Measurements from ENCODE around the gene ELL2. TPM values are rescaled to one million over a fixed set of nuclear protein-coding genes. Genes with fewer than 3 reads are reported as not detected.
"Not testable (repeated sequence)": the region's sequence is repeated elsewhere in the genome, so short reads cannot be mapped to it uniquely, and the experiment has no call there.

The ELL2 gene
- total RNA-seq, 2 donors from 2014 or later, result 80.0 to 104 TPM

GRCh38 chr5:95838556-95838955 lies 123.1 kb downstream of the ELL2 start:
- intact Hi-C loops (cut with DNase I), result no loop called here
- TF ChIP-seq CTCF (IDR thresholded peaks at IDR 0.05) (no peak), POLR2AphosphoS5 (IDR thresholded peaks at IDR 0.05) (no peak), POLR2A (IDR thresholded peaks at IDR 0.05) (no peak)
- Histone ChIP-seq H3K9me3 (no peaks in the 10 kb centered on the region), H3K36me3 (no peaks in the 10 kb centered on the region), H3K4me1 (replicated peaks) (peaks cover 3% of the 10 kb centered on the region), H3K4me3 (no peak overlapping the region), H3K27me3 (replicated peaks; ENCODE audit: insufficient read depth) (no peaks in the 10 kb centered on the region), H3K27ac (no peak overlapping the region)
- WGBS, result 81% methylated on average over 1 of the region's 1 CpG
- DNase-seq (ENCODE audit: low spot score), result no peak

GRCh38 chr5:95838001-95838520 lies 123.6 kb downstream of the ELL2 start:
- DNase-seq (ENCODE audit: low spot score), result no peak
- TF ChIP-seq POLR2AphosphoS5 (IDR thresholded peaks at IDR 0.05) (no peak), POLR2A (IDR thresholded peaks at IDR 0.05) (no peak), CTCF (IDR thresholded peaks at IDR 0.05) (no peak)
- intact Hi-C loops (cut with DNase I), result no loop called here
- Histone ChIP-seq H3K27me3 (replicated peaks; ENCODE audit: insufficient read depth) (no peaks in the 10 kb centered on the region), H3K4me3 (no peak overlapping the region), H3K36me3 (no peaks in the 10 kb centered on the region), H3K4me1 (replicated peaks) (no peaks in the 10 kb centered on the region), H3K9me3 (no peaks in the 10 kb centered on the region), H3K27ac (no peak overlapping the region)
- WGBS, result 94% methylated on average over 8 of the region's 8 CpGs

GRCh38 chr5:95837492-95837891 lies 124.2 kb downstream of the ELL2 start:
- TF ChIP-seq POLR2A (IDR thresholded peaks at IDR 0.05) (no peak), CTCF (IDR thresholded peaks at IDR 0.05) (no peak), POLR2AphosphoS5 (IDR thresholded peaks at IDR 0.05) (no peak)
- Histone ChIP-seq H3K27ac (no peak overlapping the region), H3K36me3 (no peaks in the 10 kb centered on the region), H3K27me3 (replicated peaks; ENCODE audit: insufficient read depth) (no peaks in the 10 kb centered on the region), H3K4me1 (replicated peaks) (no peaks in the 10 kb centered on the region), H3K4me3 (no peak overlapping the region), H3K9me3 (no peaks in the 10 kb centered on the region)
- intact Hi-C loops (cut with DNase I), result no loop called here
- 97% methylated on average over 5 of the region's 5 CpGs for WGBS
- DNase-seq (ENCODE audit: low spot score), result no peak

- H3K27ac ChIP-seq; DNase-seq (ENCODE audit: low spot score); H3K27me3 ChIP-seq (replicated peaks; ENCODE audit: insufficient read depth); H3K36me3 ChIP-seq; intact Hi-C loops (cut with DNase I); H3K4me1 ChIP-seq (replicated peaks); H3K4me3 ChIP-seq; H3K9me3 ChIP-seq: not testable (repeated sequence)
- WGBS, result 93% methylated on average over 4 of the region's 4 CpGs
Measured at GRCh38 chr5:95836971-95837370, 124.7 kb downstream of the ELL2 start.

DNA sequence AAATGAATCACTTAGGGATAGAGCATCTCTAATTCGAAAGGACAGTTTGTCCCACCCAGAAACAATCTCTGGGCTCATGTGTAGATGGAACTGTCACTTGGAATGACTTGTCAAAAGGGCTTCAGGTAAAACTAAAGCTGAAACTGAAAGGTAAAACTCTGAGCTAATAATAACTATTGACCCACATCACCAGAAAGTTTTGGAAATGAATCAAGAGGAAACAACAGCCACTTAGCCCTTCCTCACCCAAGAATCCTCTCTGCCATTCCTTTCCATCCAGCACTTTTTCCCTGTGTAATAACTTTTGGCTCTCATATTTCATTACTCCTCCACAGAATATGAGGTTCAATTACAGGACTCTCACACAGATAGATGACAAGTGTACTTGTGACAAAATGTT lies 125.1 kb downstream of the ELL2 start:
- DNase-seq (ENCODE audit: low spot score), result no peak
- H3K27me3 ChIP-seq (replicated peaks; ENCODE audit: insufficient read depth), result no peaks in the 10 kb centered on the region
- H3K27ac ChIP-seq, result no peak overlapping the region
- 81% methylated on average over 1 of the region's 1 CpG for WGBS
- H3K36me3 ChIP-seq, result no peaks in the 10 kb centered on the region
- TF ChIP-seq POLR2A (IDR thresholded peaks at IDR 0.05) (no peak), POLR2AphosphoS5 (IDR thresholded peaks at IDR 0.05) (no peak), CTCF (IDR thresholded peaks at IDR 0.05) (no peak)
- intact Hi-C loops (cut with DNase I), result no loop called here
- H3K9me3 ChIP-seq, result no peaks in the 10 kb centered on the region
- H3K4me3 ChIP-seq, result no peak overlapping the region
- no peaks in the 10 kb centered on the region for H3K4me1 ChIP-seq (replicated peaks)

All from prostate gland (tissue), 2 donors.